Mesodermal cell (in vitro differentiated cells): ENCODE measurements around the gene LRRN3.

Experiments used
- H3K27ac ChIP-seq: 2 replicates; pipeline ENCODE4 v1.7.0; 2013; ENCODE audit warnings: mild to moderate bottlenecking, low read depth, low read length, moderate library complexity; ENCODE audit not compliant: severe bottlenecking
- H3K36me3 ChIP-seq: 2 replicates; pipeline ENCODE4 v1.7.1; 2013; ENCODE audit warnings: mild to moderate bottlenecking, low read length, moderate library complexity; ENCODE audit not compliant: control insufficient read depth, insufficient read depth
- H3K4me1 ChIP-seq: one replicate; pipeline ENCODE4 v1.7.1; 2013; ENCODE audit warnings: mild to moderate bottlenecking, low read length; ENCODE audit not compliant: insufficient read depth, control insufficient read depth, poor library complexity, severe bottlenecking
- H3K4me3 ChIP-seq: 2 replicates; pipeline ENCODE4 v1.7.0; 2013; ENCODE audit warnings: low read length, control low read depth, mild to moderate bottlenecking; ENCODE audit not compliant: insufficient read depth, poor library complexity, severe bottlenecking; ENCODE audit errors: extremely low read depth
- H3K9me3 ChIP-seq: 2 replicates; pipeline ENCODE4 v1.7.1; 2013; ENCODE audit warnings: mild to moderate bottlenecking, low read length, moderate library complexity; ENCODE audit not compliant: control insufficient read depth
- WGBS, 2 experiments: methylation state at CpG; one replicate each; pipeline ENCODE4 v1.1.5; 2013; ENCODE audit warnings: missing lambda C conversion rate in 2 of 2; ENCODE audit not compliant: insufficient coverage in 2 of 2; 5-methylcytosine and 5-hydroxymethylcytosine counted together

Gene LRRN3

DNA sequence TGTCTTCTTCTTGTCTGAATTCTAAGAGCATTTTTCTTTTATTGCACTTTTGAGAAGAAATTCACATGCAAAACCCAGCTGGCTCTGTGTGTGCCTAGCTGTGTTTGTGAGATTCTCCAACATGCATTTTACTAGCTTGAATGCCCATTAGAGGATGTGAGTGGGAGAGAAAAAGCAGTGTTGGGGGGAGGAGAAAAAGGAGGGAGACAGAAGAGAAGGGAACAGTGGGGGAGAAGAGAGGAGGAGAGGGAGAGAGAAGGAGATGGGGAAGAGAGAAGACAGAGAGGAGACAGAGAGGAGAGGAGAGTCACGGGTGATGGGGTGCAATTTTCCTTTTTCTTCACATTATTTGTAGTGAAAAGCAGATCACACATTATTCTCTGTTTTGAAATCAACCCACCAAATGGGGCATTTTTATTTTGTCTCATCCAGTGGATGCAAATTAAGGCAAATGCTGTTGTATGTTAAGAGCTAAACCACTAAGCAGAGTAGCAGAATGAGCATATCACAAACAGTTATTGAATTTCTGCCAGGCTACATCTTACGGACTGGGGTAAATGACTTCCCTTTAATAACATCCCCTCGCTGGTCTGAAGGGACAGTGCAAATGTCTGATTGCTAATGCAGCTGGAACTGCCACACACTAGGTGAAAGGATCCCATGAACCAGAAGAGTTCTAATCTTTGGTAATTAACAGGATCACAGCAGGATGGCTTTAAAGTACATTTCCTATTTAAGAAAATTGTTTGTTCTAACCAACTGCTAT lies 849 bp downstream of the LRRN3 start:
- peaks cover 13% of the 10 kb centered on the region for H3K4me1 ChIP-seq
- H3K36me3 ChIP-seq, result no peaks in the 10 kb centered on the region
- WGBS, 2 experiments, result 42% methylated on average over 2 of the region's 3 CpGs; no CpG with 5 or more reads in 1 of the 2 experiments
- H3K27ac ChIP-seq, result no peak overlapping the region
- no peaks in the 10 kb centered on the region for H3K9me3 ChIP-seq
- H3K4me3 ChIP-seq, result peak overlapping the region; percentile 31

DNA sequence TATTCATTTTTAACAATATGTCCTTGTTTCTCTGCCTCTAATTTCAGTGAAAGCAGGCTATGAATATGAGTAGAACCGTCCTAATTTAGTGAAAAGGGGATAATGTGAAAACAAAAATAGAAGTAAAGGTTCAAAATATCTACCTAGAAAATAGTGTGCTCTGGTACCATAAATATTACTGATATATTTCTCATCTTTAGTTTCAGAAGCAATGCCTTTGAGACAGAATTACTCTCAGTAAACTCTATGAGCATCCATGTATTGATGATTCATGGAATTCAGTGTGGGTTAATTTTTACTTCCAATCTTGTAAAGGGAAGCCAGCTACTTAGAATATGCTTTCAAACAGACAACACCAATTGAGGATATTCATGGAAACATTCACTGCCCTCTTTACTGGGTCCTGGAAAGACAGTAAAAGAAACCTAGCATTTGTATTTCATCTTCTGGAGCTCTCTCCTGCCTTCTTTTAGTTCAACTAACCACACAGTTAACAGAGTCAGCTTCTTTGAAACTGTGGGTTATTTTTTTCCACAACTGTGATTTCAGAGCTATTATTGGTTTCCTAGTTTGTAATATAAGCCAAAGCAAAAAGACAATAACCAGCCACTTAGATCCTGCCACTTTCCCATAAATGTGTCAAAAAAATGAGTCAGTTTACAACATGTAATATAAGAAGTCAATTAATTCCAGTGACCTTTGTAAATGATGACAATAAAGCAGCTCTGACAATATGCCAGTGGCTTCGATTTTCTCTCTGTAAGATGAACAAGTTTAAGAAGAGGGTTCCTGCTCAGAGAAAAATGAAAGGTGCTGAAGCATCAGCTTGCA lies 1.7 kb downstream of the LRRN3 start:
- WGBS, 2 experiments, result 50 to 60% methylated on average over 1 of the region's 2 CpGs
- no peak overlapping the region for H3K27ac ChIP-seq
- no peaks in the 10 kb centered on the region for H3K36me3 ChIP-seq
- H3K4me3 ChIP-seq, result peak overlapping the region; percentile 31
- peaks cover 13% of the 10 kb centered on the region for H3K4me1 ChIP-seq
- no peaks in the 10 kb centered on the region for H3K9me3 ChIP-seq

GRCh38 chr7:111093496-111093895 lies 2.6 kb downstream of the LRRN3 start:
- Histone ChIP-seq H3K27ac (no peak overlapping the region), H3K9me3 (no peaks in the 10 kb centered on the region), H3K4me1 (peaks cover 13% of the 10 kb centered on the region), H3K4me3 (no peak overlapping the region), H3K36me3 (no peaks in the 10 kb centered on the region)
- WGBS, 2 experiments, result 86% methylated on average over 1 of the region's 4 CpGs; no CpG with 5 or more reads in 1 of the 2 experiments

GRCh38 chr7:111094419-111094818 lies 3.5 kb downstream of the LRRN3 start:
- WGBS, 2 experiments, result no CpG with 5 or more reads among the region's 1 CpG
- no peaks in the 10 kb centered on the region for H3K9me3 ChIP-seq
- H3K4me3 ChIP-seq, result no peak overlapping the region
- no peak overlapping the region for H3K27ac ChIP-seq
- peaks cover 13% of the 10 kb centered on the region for H3K4me1 ChIP-seq
- no peaks in the 10 kb centered on the region for H3K36me3 ChIP-seq

DNA sequence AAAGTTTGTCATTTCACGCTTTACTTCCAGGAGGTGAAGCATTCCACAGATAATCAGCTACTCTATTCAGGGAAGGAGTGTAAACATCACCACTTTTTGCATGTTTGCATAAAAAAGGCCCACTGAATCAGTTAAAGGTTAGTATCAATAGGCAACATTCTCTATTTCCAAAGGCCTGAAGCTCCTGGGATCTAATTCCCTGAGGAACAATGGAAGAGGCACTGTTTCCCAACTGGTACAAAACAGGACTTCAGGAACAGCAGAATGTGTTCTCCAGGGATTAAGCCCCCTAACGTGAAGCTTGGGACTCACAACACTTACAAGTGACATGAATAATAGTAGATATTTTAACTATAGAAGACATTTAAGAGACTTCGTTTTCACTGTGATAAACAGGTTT lies 6.1 kb downstream of the LRRN3 start:
- Histone ChIP-seq H3K4me3 (no peak overlapping the region), H3K27ac (no peak overlapping the region), H3K9me3 (no peaks in the 10 kb centered on the region), H3K4me1 (peaks cover 3% of the 10 kb centered on the region), H3K36me3 (no peaks in the 10 kb centered on the region)
- 22% methylated on average over 1 of the region's 3 CpGs; no CpG with 5 or more reads in 1 of the 2 experiments for WGBS, 2 experiments

DNA sequence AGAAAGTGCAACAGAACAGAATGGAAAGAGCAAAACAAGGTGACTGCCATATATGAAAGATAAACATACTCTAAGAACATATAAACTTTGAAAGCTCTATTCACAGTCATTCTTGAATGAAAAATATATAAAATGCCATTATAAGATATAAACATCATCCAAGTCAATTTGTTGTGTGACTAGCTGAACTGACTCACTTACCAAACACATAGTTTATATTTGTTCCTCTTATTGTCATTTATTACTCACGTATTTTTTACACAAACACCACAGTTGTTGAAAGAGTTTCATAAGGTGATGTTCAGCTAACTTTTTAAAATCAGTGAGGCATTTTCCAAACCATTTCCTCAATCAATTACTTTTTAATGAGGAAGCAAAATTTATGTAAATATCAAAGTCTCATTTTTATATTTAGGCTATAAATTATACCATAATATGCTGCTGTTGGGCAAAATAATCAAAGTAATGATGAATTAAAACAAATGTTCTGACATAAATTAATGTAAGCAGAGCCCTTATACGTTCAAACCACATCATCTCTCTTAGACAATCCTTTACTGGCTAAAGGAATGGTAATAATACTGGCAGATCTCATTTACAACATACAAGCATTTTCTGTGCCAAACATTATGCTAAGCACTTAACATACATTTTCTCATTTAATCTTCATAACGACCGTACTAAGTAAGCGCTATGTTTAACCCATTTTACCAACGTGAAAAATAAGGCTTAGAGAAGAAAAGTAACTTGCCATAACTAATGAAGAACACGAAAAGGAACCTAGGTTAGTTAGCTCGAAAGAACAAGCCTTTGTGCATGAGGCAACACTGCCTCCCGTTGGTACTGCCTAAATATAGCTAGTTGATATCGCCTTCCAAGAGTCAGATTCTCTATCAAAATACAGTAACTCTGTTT lies 7.3 kb downstream of the LRRN3 start:
- Histone ChIP-seq H3K9me3 (no peaks in the 10 kb centered on the region), H3K27ac (no peak overlapping the region), H3K4me3 (no peak overlapping the region), H3K4me1 (no peaks in the 10 kb centered on the region), H3K36me3 (no peaks in the 10 kb centered on the region)
- 14% methylated on average over 2 of the region's 10 CpGs; no CpG with 5 or more reads in 1 of the 2 experiments for WGBS, 2 experiments

DNA sequence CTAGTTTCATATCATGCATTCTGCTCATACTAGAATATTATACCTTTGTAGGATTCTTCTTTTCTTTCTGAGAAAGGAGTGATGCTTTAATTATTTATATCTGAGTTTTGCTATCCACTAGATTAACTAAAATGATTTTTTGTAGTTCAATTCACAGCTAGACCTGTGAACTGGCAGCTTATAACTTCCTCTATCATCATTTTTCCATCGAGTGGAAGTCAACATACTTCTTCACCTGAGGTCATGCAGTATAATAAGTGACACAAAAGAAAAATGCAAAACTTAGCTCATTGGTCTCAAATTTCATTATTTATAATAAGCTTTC lies 8.0 kb downstream of the LRRN3 start:
- no peaks in the 10 kb centered on the region for H3K36me3 ChIP-seq
- H3K4me3 ChIP-seq, result no peak overlapping the region
- H3K9me3 ChIP-seq, result no peaks in the 10 kb centered on the region
- no peaks in the 10 kb centered on the region for H3K4me1 ChIP-seq
- no CpG with 5 or more reads among the region's 1 CpG for WGBS, 2 experiments
- no peak overlapping the region for H3K27ac ChIP-seq

- Histone ChIP-seq H3K4me1 (peaks cover under 1% of the 10 kb centered on the region), H3K4me3 (no peak overlapping the region), H3K36me3 (no peaks in the 10 kb centered on the region), H3K9me3 (no peaks in the 10 kb centered on the region), H3K27ac (no peak overlapping the region)
- no CpG with 5 or more reads among the region's 1 CpG for WGBS, 2 experiments
These were observed 11.1 kb downstream of the LRRN3 start for GRCh38 chr7:111101856-111102646.

GRCh38 chr7:111103136-111103535 lies 12.2 kb downstream of the LRRN3 start:
- Histone ChIP-seq H3K36me3 (no peaks in the 10 kb centered on the region), H3K9me3 (no peaks in the 10 kb centered on the region), H3K27ac (no peak overlapping the region), H3K4me3 (no peak overlapping the region), H3K4me1 (peaks cover 11% of the 10 kb centered on the region)
- WGBS, 2 experiments, result no CpG with 5 or more reads among the region's 4 CpGs
